ENCODE measurements around the gene COL26A1.
"Not testable (repeated sequence)": the region's sequence is repeated elsewhere in the genome, so short reads cannot be mapped to it uniquely, and the experiment has no call there.

GRCh38 chr7:101434155-101434554, 71.5 kb downstream of the COL26A1 start:
- TF ChIP-seq POLR2A, CTCF (IDR thresholded peaks at IDR 0.05): not testable (repeated sequence)

All from stomach (tissue), 4 donors.